GM19240 (cell line): ENCODE measurements around the gene GSTM2.

Source experiments
- DNase-seq: peaks from one replicate; pipeline ENCODE4 v3.0.0; 2011; ENCODE audit warnings: low spot score; ENCODE audit not compliant: insufficient read length

The GSTM2 gene

GRCh38 chr1:109714661-109715372, 47.0 kb downstream of the GSTM2 start:
- no peak for DNase-seq

GRCh38 chr1:109716121-109716520, 48.3 kb downstream of the GSTM2 start:
- DNase-seq: no peak

- no peak for DNase-seq
Measured at GRCh38 chr1:109716570-109717090, 48.8 kb downstream of the GSTM2 start.

- DNase-seq: no peak
Measured at GRCh38 chr1:109717729-109718128, 49.9 kb downstream of the GSTM2 start.

- DNase-seq: no peak
Measured at GRCh38 chr1:109718495-109718894, 50.6 kb downstream of the GSTM2 start.

- no peak for DNase-seq
Measured at GRCh38 chr1:109719337-109719837, 51.5 kb downstream of the GSTM2 start.

- no peak for DNase-seq
Measured at GRCh38 chr1:109721042-109721441, 53.2 kb downstream of the GSTM2 start.

GRCh38 chr1:109721971-109722370, 54.1 kb downstream of the GSTM2 start:
- DNase-seq: no peak

- DNase-seq: no peak
Measured at GRCh38 chr1:109722908-109723691, 55.2 kb downstream of the GSTM2 start.
